Central memory CD4-positive, alpha-beta T cell (primary cell): ENCODE results near the gene PIGZ.

Experiments used
- DNase-seq: peaks from one replicate; pipeline ENCODE4 v3.0.0; 2022

The PIGZ gene

GRCh38 chr3:196981657-196982056 is 13.0 kb upstream of the PIGZ start:
- no peak for DNase-seq

GRCh38 chr3:196979545-196979944 is 10.9 kb upstream of the PIGZ start:
- DNase-seq, result no peak

GRCh38 chr3:196976941-196977340 is 8.3 kb upstream of the PIGZ start:
- DNase-seq, result no peak

GRCh38 chr3:196975349-196975748 is 6.7 kb upstream of the PIGZ start:
- DNase-seq, result no peak

- DNase-seq, result no peak
Observed at GRCh38 chr3:196974661-196975060, 6.0 kb upstream of the PIGZ start.

GRCh38 chr3:196971094-196971698 is 2.6 kb upstream of the PIGZ start:
- DNase-seq, result no peak

GRCh38 chr3:196970547-196971093 is 2.0 kb upstream of the PIGZ start:
- DNase-seq, result no peak

- peak; percentile 61 for DNase-seq
Observed at GRCh38 chr3:196969660-196970546, 1.3 kb upstream of the PIGZ start.

GRCh38 chr3:196969134-196969659 is 564 bp upstream of the PIGZ start:
- peak; percentile 32 for DNase-seq

- no peak for DNase-seq
Observed at GRCh38 chr3:196967412-196968232, 1.0 kb downstream of the PIGZ start.

GRCh38 chr3:196966526-196967401 is 1.9 kb downstream of the PIGZ start:
- DNase-seq, result no peak

GRCh38 chr3:196965804-196966173 is 2.8 kb downstream of the PIGZ start:
- no peak for DNase-seq

- no peak for DNase-seq
Observed at GRCh38 chr3:196965112-196965803, 3.4 kb downstream of the PIGZ start.

- DNase-seq, result no peak
Observed at GRCh38 chr3:196963631-196963953, 5.0 kb downstream of the PIGZ start.

- no peak for DNase-seq
Observed at GRCh38 chr3:196962930-196963630, 5.6 kb downstream of the PIGZ start.

- DNase-seq, result no peak
Observed at GRCh38 chr3:196962108-196962929, 6.3 kb downstream of the PIGZ start.

- DNase-seq, result no peak
Observed at GRCh38 chr3:196954832-196955231, 13.8 kb downstream of the PIGZ start.

- DNase-seq, result no peak
Observed at GRCh38 chr3:196951371-196951770, 17.3 kb downstream of the PIGZ start.

- DNase-seq, result no peak
Observed at GRCh38 chr3:196949750-196950149, 18.9 kb downstream of the PIGZ start.

GRCh38 chr3:196949285-196949619 is 19.4 kb downstream of the PIGZ start:
- DNase-seq, result no peak
